Body of pancreas (tissue), 4 donors: ENCODE results near the gene UBE2E2.

Experiments used
- POLR2A ChIP-seq, 3 donors: fragments of 450-650 bp; IDR thresholded peaks; one replicate each; pipeline ENCODE4 v1.6.1; 2016; ENCODE audit warnings: antibody characterized with exemption in 3 of 3, mild to moderate bottlenecking in 2 of 3
- TF ChIP-seq, protein P1 (sequence below), 7 experiments: fragments of 450-650 bp in 4 of 7; fragments of 200-600 bp in 3 of 7; sonication (generic) in 3 of 7; IDR thresholded peaks; one replicate each; pipeline ENCODE4 v1.5.1; 2016 to 2019; ENCODE audit warnings: antibody characterized with exemption in 7 of 7

GRCh38 chr3:23446301-23446700 lies 243.2 kb downstream of the UBE2E2 start:
- TF ChIP-seq, protein P1, sequence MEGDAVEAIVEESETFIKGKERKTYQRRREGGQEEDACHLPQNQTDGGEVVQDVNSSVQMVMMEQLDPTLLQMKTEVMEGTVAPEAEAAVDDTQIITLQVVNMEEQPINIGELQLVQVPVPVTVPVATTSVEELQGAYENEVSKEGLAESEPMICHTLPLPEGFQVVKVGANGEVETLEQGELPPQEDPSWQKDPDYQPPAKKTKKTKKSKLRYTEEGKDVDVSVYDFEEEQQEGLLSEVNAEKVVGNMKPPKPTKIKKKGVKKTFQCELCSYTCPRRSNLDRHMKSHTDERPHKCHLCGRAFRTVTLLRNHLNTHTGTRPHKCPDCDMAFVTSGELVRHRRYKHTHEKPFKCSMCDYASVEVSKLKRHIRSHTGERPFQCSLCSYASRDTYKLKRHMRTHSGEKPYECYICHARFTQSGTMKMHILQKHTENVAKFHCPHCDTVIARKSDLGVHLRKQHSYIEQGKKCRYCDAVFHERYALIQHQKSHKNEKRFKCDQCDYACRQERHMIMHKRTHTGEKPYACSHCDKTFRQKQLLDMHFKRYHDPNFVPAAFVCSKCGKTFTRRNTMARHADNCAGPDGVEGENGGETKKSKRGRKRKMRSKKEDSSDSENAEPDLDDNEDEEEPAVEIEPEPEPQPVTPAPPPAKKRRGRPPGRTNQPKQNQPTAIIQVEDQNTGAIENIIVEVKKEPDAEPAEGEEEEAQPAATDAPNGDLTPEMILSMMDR (IDR thresholded peaks at IDR 0.05): no peak
- TF ChIP-seq POLR2A (IDR thresholded peaks at IDR 0.05): no peak
